DMS 273 (cell line): ENCODE results near the gene KIF5B.
A peak's percentile ranks its signal among the peaks of the same experiment; 100 is the strongest.
"Not testable (repeated sequence)": the region's sequence is repeated elsewhere in the genome, so short reads cannot be mapped to it uniquely, and the experiment has no call there.

Experiments used
- DNase-seq: peaks from one replicate; lab custom pipeline; 2025; ENCODE audit not compliant: unreplicated experiment; lab: John Stamatoyannopoulos, UW

KIF5B gene

DNA sequence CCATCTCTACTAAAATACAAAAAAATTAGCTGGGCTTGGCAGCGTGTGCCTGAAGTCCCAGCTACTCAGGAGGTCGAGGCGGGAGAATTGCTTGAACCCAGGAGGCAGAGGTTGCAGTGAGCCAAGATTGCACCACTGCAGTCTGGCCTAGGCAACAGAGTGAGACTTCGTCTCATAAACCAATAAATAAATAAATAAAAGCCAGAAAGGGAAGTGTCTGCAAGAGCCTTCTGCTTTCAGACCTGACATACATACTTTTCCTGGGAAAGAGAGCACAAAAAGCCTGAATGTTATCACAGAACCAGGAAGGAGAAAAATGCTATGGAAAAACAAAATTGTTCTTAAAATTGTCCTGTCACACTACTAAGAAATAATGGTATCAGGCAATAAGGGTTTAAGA is 4.1 kb upstream of the KIF5B start:
- DNase-seq, result no peak

DNA sequence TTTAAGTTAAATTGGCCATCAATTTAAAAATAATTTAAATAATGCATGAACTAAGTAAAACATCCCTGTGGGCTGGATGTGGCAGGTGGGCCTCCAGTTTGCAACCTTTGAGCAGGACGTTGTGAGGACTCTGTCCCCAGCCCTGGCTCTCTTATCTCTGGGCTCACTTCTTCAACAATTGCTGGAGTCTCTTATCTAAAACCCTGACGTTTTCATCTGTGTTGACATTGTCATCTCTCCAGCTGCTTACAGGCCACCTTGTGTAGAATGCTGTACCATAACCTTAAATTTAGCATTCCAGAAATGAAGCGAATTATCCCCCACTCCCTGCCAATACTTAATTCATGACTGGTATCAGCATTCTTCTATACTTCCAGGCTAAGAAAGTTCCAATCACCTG is 3.2 kb upstream of the KIF5B start:
- no peak for DNase-seq

DNA sequence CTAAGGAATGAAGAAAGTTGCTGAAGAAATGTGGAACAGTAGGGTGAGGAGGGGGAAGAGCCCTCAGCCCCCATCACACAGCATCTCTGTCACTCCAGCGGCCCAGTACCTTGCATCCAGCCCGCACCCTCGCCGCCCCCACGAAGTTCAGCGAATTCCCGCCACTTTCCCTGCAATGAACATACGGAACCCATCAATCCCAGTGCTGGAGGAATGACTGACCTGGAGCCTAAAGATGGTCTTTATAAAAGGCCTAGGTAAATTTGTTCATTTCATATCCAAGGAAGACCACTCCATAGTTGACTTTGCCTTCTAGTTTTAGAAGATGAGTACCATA is 779 bp upstream of the KIF5B start:
- DNase-seq, result no peak

DNA sequence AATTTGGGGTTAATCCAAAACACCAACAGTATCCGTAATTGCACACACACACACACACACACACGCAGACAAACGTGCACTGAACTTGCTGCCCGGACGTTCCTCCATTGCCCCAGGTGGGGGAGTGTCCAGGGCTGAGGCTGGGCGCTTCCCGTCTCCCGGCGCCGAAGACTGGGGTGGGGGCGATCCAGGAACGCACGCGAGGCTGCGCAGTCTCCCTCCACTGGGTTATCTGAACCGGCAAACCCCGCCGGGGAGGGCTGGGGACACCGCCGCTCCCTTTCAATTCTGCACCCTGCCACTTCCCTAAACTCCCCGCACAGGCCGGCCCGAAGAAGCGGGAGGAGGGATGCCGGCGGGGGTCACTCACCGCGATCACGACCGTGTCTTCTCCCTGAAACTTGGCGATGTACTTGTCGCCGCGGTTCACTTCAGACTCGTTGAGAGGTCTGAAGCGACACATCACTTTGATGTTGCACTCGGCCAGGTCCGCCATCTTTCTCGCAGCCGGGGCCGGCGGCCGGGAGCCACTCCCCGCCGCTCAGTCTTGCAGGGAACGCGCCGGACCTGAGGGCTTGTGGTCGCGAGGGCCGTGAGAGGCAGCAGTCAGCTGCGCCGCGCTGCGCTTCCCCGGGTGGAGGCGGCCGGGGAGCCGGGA is 618 bp downstream of the KIF5B start:
- peak; percentile 72 for DNase-seq

DNA sequence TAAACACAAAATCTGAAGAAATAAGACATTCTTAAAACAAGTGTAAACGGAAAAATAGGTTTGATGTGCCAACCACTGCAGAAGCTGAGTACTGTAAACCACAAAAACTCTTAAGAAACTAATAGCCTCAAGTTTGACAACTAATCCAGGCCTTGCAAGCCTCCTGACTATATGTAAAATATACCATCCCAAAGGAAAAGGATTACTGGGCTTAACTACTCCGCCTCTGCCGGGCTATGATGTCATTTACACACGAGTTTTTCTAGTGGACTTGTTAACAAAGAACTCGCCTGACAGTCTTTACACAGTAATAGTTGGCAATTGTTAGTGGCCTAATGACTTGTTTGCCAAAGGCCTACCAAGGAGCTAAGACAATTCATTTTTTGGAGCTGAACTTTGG is 2.1 kb downstream of the KIF5B start:
- peak; percentile 24 for DNase-seq

DNA sequence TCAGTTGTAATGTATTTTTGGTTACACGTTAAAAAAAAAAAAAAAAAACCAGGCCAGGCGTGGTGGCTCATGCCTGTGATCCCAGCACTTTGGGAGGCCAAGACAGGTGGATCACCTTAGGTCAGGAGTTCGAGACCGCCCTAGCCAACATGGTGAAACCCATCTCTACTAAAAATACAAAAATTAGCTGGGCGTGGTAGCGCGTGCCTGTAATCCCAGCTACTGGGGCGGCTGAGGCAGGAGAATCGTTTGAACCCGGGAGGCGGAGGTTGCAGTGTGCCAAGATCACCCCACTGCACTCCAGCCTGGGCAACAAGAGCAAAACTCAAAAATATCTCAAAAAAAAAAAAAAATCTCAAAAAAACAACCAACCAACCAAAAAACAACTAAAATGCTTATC is 2.8 kb downstream of the KIF5B start:
- not testable (repeated sequence) for DNase-seq

DNA sequence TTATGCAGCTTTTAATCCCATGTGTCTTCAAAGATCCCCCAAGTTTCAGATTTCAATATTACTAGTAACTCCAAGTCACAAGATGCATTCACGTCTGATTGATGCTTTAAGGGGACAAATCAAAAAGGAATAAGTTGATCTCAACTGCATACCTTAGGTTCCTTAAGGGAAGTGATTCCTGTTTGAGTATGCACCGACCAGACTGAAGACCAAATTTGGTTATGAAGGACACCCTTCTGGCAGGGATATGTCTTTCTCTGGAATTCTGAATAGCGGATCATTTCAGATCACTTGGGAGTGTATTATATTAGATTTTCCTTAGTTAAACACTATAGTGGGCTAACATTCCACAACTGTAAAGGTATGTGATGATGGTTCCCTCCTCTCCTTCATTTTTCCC is 4.3 kb downstream of the KIF5B start:
- DNase-seq, result no peak

DNA sequence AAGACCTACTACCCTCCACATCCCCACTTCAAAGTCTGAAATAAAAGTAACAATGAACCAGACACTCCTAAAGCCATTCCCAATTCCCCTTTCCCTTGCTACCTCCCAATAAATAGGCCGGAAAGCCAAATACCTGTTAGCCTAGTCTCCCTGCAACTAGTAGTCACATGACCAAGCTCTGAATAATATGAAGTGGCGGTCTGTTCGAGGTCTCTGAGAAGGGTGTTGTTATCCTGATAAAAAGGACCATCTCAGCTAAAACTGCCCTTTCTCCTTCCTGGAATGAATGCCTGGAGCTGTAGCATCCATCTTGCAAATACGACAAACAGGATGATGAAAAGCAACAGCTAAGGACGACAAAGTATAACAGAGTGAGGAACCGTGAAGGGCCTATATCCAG is 6.0 kb downstream of the KIF5B start:
- no peak for DNase-seq

DNA sequence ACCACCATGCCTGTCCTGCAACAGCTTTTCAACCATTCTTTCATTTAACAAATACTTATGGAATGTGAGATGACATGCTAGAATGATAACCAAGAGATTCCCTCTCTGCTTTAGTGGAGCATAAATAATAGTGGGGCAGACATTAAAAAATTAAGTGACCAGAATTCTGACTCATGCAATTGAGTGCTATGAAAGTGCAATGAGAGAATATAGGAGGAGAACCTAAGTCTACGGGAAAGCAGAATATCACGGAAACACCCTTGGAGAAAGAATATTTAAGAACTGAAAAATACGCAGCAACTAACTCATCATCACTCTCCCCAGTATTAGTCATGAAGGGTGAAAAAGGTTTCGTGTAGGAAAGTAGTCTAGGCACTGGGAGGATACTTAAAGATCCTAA is 7.1 kb downstream of the KIF5B start:
- DNase-seq, result no peak

DNA sequence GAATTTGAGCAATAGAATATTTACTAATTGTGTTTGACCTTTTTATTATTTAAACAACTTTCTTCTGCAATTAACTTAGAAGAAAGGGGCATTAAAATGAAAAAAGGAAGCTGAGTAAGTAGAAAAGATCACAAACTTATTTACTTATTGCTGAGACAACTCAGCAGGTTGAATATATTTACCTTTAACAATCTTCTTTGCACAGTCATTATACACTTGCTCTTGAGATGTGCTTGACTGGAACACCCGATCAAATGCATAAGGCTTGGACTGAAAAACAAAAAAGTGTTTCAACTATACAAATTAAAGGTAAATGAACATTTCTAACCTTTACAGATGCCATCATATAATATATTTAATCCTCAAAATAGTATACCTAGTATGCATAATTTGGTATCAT is 7.9 kb downstream of the KIF5B start:
- DNase-seq, result no peak

DNA sequence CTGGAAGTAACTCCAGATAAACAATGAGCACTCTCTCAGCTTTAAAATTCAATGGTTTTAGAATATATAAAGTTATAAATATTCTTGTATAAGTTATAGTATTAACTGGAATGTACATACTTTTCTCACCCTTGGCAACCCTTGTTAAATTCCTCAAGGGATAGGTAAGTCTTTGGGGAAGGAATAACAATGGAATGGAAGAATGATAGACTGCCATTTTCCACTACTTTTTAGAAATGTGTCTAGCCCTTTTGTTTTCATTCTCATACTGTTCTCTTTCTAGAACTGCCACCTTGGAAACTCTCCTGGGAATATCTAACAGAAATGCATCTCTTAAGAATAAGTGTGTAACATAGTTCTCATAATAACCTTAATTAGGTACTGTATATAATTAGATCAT is 8.3 kb downstream of the KIF5B start:
- DNase-seq, result no peak

DNA sequence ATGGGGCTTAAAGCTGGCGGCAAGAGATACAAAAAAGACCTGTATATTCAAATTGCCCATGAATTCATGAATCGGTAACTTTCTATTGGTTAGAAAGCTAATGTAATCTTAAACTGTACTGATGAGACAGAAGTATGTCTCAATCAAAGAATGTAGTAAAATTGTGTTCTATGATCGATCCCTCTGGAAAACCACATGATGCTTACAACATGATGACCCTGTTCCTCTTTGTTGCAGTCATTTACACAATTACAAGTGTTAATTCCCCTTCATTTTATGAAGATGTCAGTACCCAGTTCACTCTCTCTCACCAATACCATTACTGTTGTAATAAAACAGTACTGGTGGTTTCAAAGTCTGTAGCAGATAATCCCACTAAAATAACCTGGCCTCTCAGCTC is 10.1 kb downstream of the KIF5B start:
- no peak for DNase-seq

DNA sequence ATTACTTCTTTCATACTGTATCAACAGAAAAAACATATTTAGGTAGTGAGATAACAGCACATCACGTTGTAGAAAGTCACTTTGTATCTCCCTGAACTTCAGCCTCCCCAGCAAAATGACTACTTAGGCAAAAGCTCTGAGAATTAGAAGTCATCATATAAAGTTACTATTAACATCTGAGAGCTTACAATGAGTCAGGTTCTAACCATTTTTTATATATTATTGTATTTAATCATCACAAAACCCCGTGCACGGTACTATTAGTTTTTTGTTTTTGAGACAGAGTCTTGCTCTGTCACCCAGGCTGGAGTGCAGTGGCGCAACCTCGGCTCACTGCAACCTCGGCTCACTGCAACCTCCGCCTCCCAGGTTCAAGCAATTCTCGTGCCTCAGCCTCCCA is 13.5 kb downstream of the KIF5B start:
- DNase-seq, result not testable (repeated sequence)

DNA sequence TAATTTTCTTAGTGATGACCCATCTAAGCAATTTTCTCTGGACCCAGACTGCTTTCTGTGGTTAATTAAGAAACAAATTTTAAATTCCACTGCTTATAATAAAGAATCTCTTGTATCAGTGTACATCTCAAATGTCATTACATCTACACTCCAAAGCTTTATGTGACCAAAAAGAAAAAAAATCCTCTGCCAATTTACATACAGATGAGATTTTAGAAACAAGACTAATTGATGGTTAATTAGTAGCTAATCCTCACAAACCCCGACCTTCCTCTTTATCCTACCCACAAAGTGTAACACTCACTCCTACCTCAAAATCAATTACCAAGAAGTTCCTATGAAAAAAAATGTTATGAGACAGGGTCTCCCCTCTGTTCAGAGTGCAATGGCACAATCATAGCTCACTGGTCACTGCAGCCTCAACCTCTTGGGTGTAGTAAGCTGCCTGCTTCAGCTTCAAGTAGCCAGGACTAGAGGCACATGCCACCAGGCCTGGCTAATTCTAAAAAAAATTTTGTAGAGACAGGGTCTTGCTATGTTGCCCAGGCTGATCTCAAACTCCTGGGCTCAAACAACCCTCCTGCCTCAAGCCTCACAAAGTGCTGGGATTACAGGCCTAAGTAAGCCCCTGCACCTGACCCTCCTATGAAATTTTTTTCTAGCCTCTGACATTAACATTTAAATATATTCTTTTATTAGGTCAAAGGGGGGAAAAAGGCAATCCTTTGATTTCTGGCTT is 14.8 kb downstream of the KIF5B start:
- DNase-seq, result no peak

DNA sequence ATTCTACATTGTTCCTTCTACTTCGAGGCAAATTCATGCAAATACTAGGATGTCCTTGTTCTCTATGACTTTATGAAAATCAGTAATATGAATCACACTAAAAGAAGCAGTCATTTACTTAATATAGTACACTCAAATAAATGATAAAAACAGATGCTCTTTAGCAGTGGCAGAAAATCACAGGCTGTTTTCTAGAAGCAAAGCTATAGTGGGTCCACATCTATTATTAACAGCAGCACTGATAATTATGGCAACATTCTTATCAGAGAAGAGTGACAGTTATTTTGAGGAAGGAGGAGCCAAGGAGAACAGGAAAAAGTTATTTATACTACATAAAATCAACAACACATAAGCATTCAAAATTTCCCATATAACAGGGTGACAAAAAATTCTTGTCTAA is 16.5 kb downstream of the KIF5B start:
- no peak for DNase-seq

DNA sequence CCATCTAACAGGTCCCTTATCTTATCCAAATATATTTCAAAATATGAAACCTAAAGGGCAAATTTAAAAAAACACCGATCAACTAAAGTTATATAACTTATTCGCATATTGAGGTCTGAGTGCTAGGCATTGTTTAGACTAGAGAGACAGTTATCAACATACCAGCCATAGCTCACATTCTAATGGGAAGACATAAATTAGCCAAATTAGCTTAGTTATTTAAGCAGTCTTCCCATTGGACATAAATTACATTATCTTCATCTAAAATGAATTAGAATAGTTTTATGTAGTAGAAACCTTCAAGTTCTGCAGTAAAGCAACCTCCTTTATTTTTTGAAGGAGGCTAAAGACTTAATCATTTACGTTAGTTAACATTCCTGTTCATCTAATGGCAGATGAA is 17.4 kb downstream of the KIF5B start:
- no peak for DNase-seq

DNA sequence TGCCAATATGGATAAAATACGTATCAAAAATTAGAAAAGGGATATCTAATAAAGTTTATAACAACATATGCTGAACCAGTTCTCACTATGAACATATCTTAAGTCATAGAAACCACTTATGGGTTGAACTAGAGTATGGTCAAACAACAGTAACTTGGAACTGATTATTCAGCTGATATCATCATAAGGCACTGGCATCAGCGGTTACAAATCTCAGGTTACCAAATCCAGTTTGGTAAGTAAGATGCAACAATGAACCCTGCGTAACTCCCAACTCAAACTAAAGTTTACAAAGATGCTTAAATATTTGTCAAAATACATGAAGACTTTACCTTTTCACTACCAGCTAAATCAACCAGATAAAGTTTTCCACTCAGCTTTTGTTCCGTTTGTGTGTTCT is 19.3 kb downstream of the KIF5B start:
- DNase-seq, result no peak

DNA sequence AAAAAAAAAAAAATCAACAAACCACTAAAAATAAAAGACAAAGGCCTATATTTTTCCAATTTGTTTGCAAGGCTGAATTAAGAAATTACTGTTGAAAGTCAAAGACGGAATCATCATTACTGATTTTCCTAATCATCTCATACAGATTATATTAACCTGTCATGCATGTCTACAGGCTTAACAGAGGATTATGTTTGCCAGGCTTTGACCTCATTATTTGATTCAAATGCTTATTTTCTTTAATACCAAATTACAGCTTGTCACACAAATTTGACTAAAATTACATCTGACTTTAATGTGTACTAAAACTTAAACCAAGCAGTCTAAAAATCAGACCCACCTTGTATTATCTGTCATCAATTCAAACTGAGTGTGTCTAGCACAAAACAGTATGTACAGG is 21.2 kb downstream of the KIF5B start:
- DNase-seq, result no peak

DNA sequence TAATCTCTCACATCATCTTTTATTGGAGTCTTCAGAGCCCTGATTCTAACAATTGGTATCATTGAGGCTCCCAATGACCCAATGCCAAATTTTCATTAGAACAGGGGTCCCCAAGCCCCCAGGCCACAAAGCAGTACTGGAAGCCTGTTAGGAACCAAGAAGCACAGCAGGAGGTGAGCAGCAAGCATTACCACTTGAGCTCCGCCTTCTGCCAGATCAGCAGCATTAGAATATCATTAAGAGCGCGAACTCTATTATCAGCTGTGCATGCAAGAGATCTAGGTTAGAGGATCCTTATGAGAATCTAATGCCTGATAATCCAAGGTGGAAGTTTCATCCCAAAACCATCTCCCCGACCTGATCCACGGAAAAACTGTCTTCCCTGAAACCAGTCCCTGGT is 23.1 kb downstream of the KIF5B start:
- no peak for DNase-seq

DNA sequence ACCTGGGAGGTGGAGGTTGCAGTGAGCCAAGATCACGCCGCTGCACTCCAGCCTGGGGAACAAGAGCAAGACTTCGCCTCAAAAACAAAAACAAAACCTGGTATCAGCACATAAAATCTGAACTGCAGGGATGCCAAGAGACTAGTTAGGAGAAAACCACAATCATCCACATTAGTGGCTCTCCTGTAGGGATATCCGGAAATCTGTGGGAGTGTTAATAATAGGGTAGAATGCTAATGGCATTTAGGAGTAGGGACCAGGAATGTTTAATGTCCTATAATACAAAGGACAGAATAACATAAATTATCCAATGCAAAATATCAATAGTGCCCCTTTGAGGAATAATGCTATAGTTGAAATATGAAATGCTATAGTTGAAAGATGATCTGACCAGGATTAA is 24.3 kb downstream of the KIF5B start:
- DNase-seq, result no peak

DNA sequence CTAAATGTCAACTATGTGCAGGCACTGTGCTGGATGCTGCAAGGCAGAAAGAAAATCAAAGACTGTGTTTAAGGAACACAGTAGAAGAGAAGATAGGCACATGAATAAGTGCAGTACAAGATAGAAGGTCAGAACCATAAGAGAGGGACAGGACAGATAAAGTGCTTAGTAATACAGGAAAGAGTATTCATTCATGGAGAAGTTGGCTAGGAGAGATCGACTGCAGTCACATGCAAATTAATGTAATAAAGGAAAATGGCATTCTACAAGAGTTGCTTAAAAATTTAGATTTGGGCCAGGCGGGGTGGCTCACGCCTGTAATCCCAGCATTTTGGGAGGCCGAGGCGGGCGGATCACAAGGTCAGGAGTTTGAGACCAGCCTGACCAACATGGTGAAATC is 24.8 kb downstream of the KIF5B start:
- no peak for DNase-seq

DNA sequence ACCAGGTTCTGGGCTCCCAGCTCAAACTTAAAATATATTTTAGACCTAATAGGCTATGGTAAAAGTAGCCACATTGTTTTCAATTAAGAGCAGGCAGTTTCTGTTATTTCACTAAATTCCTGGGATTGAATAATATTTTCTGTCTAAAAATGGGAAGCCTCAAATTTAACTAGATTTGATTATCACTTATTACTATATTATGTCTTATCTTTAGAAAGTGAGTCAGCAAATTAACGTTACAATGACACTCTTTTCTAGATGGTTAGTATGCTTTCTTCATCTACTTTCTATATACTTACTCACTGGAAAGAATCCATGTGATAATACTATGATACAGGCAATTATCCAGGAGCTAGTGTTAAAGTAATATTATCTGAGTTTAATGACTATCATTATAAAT is 27.5 kb downstream of the KIF5B start:
- DNase-seq, result no peak

DNA sequence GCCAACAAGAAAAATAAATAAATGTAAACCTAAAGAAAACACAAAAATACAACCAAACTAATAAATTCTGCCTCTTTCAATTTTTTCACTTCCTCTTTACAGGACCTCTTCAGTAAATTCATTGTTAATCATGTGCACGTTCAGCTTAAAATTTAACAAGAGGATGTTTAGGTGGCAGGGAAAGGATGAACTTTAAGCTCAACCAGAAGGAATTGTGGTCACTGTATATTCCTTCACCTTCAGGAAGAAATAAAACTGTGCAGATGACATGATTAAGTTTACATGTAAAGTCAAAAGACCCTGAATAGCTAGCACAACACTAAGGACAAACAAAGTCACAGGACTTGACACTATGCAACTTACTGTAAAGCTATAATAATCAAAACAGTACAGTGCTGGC is 33.0 kb downstream of the KIF5B start:
- no peak for DNase-seq
